HG03520 (cell line): ENCODE results near the gene ERAP2.

ENCODE experiments used
- ATAC-seq: cut with Tn5 transposase; IDR thresholded peaks from one replicate; pipeline ENCODE4 v1.9.1; 2021; ENCODE audit warnings: mild to moderate bottlenecking, moderate library complexity; ENCODE audit not compliant: unreplicated experiment

ERAP2 gene

DNA sequence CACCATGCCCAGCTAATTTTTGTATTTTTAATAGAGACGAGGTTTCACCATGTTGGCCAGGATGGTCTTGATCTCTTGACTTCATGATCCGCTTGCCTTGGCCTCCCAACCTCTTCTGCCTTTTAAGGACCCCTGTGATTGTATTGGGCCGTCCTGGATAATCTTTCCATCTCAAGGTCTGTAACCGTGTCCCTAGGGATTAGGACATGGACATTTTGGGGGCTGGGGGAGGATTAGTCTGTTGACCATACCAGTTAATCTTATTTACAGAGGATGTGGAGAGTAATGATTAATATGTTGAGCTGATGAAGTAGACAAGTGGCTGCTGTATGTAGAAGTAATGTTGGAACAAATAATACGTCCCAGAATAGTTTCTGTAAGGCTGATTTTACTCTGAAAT lies 82.7 kb downstream of the ERAP2 start:
- no peak for ATAC-seq

DNA sequence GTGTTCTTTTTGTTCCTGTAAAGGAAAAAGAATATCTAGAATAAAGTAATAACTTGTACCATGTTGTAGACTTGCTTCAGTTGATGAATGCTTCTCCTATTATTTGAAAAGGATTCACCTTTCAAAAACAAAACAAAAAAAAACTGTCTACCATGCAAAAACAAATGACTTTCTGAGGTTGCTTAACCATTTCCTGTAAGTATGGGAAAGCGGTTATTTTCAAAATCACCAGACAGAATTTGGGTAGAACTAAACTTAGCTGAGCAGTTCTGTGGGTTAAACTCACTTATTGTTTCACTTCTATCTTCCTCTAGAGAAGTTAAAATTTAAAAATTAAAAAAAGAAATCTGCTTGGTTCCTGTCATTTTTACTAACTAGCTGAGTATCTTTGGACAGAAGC lies 84.8 kb downstream of the ERAP2 start:
- peak; percentile 58 for ATAC-seq

DNA sequence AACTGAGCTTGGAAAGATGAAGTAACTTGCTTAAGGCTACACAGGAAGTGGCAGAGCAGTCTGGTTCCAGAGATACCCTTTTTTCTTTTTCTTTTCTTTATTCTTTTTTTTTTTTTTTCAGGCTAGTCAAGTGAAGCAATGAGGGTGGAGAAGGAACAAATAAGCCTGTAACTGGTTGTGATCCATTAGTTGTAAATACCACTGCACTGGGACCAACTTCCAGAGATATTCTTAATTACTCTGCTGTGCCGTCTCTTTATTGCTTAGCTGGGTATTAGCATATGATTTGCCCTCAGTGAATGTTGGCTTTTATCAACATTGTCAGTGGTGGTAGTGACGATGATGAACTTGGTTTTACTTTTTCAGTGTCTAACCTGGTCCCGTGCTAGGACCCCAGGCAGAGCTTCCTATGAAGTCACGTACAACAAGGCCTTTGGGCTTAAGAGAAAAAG lies 86.3 kb downstream of the ERAP2 start:
- no peak for ATAC-seq

DNA sequence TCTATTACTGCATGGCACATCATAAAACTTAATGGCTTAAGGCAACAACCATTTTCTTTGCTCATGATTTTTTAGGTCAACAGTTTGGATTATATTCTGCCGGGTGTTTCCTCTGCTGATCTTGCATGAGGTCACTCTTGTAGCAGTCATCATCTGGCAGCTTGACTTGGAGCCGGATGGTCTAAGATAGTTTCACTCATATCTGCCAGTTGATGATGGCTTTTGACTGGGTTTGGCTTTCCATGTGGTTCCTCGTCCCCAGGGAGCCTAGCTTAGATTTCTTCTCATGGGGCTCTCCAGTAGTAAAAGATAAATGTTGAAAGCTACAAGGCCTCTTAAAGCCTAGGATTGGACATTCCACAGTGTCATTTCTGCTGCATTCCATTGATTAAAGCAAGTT lies 87.0 kb downstream of the ERAP2 start:
- peak; percentile 44 for ATAC-seq

DNA sequence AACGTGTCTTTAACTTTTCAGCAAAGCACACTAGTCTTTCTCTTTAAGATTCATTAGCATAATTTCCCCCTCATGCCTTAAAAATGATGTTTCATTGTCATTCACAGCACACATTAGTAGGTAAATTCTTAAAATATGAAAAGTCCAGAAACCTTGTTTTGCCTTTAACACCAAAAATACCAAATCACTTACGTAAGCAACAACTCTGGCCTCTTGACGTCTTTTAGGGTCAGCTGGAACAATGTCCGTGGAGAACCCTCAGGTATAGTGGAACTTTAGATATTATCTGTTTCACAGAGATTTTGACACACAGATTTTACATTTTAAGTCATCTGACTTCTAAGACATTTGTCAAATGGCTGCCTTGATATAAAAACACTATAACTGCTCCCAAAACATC lies 90.5 kb downstream of the ERAP2 start:
- no peak for ATAC-seq

- ATAC-seq, result no peak
Observed at GRCh38 chr5:96967400-96967799, 91.1 kb downstream of the ERAP2 start.

- no peak for ATAC-seq
Observed at GRCh38 chr5:96968074-96968473, 91.8 kb downstream of the ERAP2 start.

DNA sequence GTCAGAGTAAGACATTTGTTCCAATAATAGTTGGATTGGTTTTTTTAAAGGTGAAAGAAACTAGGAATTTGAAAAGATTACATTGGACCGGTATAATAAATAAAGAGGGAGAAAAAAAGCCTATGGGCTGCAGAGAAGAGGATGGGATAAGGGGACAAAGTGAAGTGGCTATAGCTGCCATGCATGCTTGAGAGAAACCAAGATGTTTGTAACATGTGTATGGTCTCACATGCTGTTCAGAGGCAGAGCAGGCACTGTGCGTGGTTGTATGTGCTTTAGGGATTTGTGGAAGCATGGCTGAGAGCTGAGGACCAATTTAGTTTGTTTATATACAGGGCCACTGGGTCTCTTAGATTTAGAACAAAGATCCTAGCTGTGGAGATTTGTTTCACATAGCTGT lies 92.3 kb downstream of the ERAP2 start:
- ATAC-seq, result no peak
